ENCODE results near the gene ZRANB1.

ZRANB1 gene

GRCh38 chr10:125029584-125030242 is 87.8 kb downstream of the ZRANB1 start:
- Histone ChIP-seq H3K4me1 (ENCODE audit: control insufficient read depth in 5 of 5, insufficient read depth in 5 of 5, low read length in 5 of 5) (peaks cover 0 to 12% (median 8%) of the 10 kb centered on the region in 5 donors), H3K27ac (ENCODE audit: low read depth, low read length) (no peak overlapping the region), H3K36me3 (ENCODE audit: control insufficient read depth in 5 of 5, insufficient read depth in 5 of 5, low read length in 5 of 5) (peaks cover 0 to 31% (median 22%) of the 10 kb centered on the region in 5 donors)

GRCh38 chr10:125030567-125031197 is 88.8 kb downstream of the ZRANB1 start:
- Histone ChIP-seq H3K9me3 (ENCODE audit: control insufficient read depth in 5 of 5, low read length in 5 of 5) (no peaks in the 10 kb centered on the region), H3K4me1 (ENCODE audit: control insufficient read depth in 5 of 5, insufficient read depth in 5 of 5, low read length in 5 of 5) (peaks cover 1 to 15% (median 9%) of the 10 kb centered on the region in 5 donors), H3K4me3 (ENCODE audit: low read depth in 1 of 5, low read length in 5 of 5) (no peak overlapping the region), H3K27ac (ENCODE audit: low read depth, low read length) (no peak overlapping the region), H3K9ac (ENCODE audit: low read length in 5 of 5) (no peak overlapping the region), H3K27me3 (ENCODE audit: control insufficient read depth in 5 of 5, insufficient read depth in 4 of 5, low read length in 5 of 5) (no peaks in the 10 kb centered on the region), H3K36me3 (ENCODE audit: control insufficient read depth in 5 of 5, insufficient read depth in 5 of 5, low read length in 5 of 5) (peaks cover 0 to 30% (median 22%) of the 10 kb centered on the region in 5 donors)

More at GRCh38 chr10:125029584-125030242, 87.8 kb downstream of the ZRANB1 start:
- no peak overlapping the region for H3K4me3 ChIP-seq (ENCODE audit: low read depth in 1 of 5, low read length in 5 of 5)
- no peaks in the 10 kb centered on the region for H3K27me3 ChIP-seq (ENCODE audit: control insufficient read depth in 5 of 5, insufficient read depth in 4 of 5, low read length in 5 of 5)
- no peak overlapping the region for H3K9ac ChIP-seq (ENCODE audit: low read length in 5 of 5)
- no peaks in the 10 kb centered on the region for H3K9me3 ChIP-seq (ENCODE audit: control insufficient read depth in 5 of 5, low read length in 5 of 5)

GRCh38 chr10:125032474-125033020 is 90.6 kb downstream of the ZRANB1 start:
- H3K27ac ChIP-seq (ENCODE audit: low read depth, low read length) = no peak overlapping the region
- H3K4me1 ChIP-seq (ENCODE audit: control insufficient read depth in 5 of 5, insufficient read depth in 5 of 5, low read length in 5 of 5) = peaks cover 1 to 25% (median 22%) of the 10 kb centered on the region in 5 donors
- H3K9ac ChIP-seq (ENCODE audit: low read length in 5 of 5) = no peak overlapping the region
- no peaks in the 10 kb centered on the region for H3K9me3 ChIP-seq (ENCODE audit: control insufficient read depth in 5 of 5, low read length in 5 of 5)
- H3K4me3 ChIP-seq (ENCODE audit: low read depth in 1 of 5, low read length in 5 of 5) = no peak overlapping the region
- H3K36me3 ChIP-seq (ENCODE audit: control insufficient read depth in 5 of 5, insufficient read depth in 5 of 5, low read length in 5 of 5) = peaks cover 0 to 19% (median 6%) of the 10 kb centered on the region in 5 donors
- H3K27me3 ChIP-seq (ENCODE audit: control insufficient read depth in 5 of 5, insufficient read depth in 4 of 5, low read length in 5 of 5) = no peaks in the 10 kb centered on the region

DNA sequence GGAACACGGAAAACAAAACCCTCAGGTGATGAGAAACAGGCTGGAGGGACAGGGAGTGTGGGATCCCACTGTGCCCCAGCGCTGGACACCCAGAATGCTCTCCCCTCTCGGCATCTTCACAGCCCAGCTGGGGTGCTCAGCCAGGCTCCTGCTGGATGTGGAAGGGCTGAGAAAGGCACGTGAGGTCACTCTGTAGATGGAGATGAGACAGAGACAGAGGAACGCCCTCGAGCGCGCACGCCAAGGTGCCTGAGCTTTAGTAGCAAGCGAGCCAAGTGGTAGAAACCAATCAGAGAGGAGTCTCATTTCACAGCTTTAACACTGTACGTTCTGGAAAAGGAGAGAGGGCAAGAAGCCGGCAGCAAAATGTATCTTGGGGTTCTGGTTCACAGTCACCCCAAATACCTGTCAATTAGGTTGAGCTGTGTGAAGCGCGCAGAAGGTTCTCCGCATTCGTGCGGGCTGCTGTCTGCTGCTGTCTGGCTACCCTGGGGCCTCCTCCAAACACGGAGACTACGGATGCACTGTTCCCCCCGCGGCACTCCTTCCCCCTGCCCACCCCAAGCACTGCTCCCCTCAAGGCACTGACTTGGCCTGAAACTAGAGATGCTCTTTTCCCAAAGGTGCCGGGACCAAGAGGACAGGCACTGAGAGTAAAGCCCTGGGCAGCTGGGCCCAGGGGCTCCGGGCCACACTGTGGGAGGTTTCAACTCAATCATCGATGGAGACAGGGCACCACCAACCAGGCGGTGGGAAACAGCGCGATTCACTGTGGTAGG is 91.4 kb downstream of the ZRANB1 start:
- Histone ChIP-seq H3K36me3 (ENCODE audit: control insufficient read depth in 5 of 5, insufficient read depth in 5 of 5, low read length in 5 of 5) (peaks cover 0 to 19% (median 6%) of the 10 kb centered on the region in 5 donors), H3K4me1 (ENCODE audit: control insufficient read depth in 5 of 5, insufficient read depth in 5 of 5, low read length in 5 of 5) (peaks cover 1 to 24% (median 24%) of the 10 kb centered on the region in 5 donors), H3K9ac (ENCODE audit: low read length in 5 of 5) (no peak overlapping the region)

DNA sequence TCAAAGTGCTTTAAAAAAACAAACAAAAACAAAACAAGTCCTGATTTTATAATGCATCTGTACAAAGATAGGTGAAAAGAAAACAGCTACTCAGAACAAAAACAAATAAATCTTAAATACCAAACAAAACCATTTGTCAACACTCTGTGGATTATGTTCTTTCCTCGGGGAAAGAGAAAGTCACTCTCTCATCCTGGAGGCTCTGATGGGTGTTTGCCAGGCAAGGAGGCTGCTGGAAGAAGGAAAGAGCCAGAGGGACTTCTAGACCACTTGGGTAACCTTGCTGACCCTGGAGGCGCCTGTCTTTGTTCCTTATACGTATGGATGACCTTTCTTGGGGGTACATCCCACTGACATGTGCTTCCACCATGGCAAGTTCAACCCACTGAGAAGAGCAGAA is 92.8 kb downstream of the ZRANB1 start:
- no peaks in the 10 kb centered on the region for H3K27me3 ChIP-seq (ENCODE audit: control insufficient read depth in 5 of 5, insufficient read depth in 4 of 5, low read length in 5 of 5)
- H3K9ac ChIP-seq (ENCODE audit: low read length in 5 of 5) = no peak overlapping the region
- no peak overlapping the region for H3K4me3 ChIP-seq (ENCODE audit: low read depth in 1 of 5, low read length in 5 of 5)
- no peak overlapping the region for H3K27ac ChIP-seq (ENCODE audit: low read depth, low read length)
- H3K9me3 ChIP-seq (ENCODE audit: control insufficient read depth in 5 of 5, low read length in 5 of 5) = no peaks in the 10 kb centered on the region
- H3K36me3 ChIP-seq (ENCODE audit: control insufficient read depth in 5 of 5, insufficient read depth in 5 of 5, low read length in 5 of 5) = peaks cover 0 to 24% (median 6%) of the 10 kb centered on the region in 5 donors
- peaks cover 1 to 37% (median 33%) of the 10 kb centered on the region in 5 donors for H3K4me1 ChIP-seq (ENCODE audit: control insufficient read depth in 5 of 5, insufficient read depth in 5 of 5, low read length in 5 of 5)

More for the DNA sequence above, 91.4 kb downstream of the ZRANB1 start:
- H3K27ac ChIP-seq (ENCODE audit: low read depth, low read length) = no peak overlapping the region
- H3K4me3 ChIP-seq (ENCODE audit: low read depth in 1 of 5, low read length in 5 of 5) = no peak overlapping the region
- no peaks in the 10 kb centered on the region for H3K9me3 ChIP-seq (ENCODE audit: control insufficient read depth in 5 of 5, low read length in 5 of 5)
- no peaks in the 10 kb centered on the region for H3K27me3 ChIP-seq (ENCODE audit: control insufficient read depth in 5 of 5, insufficient read depth in 4 of 5, low read length in 5 of 5)

GRCh38 chr10:125035136-125035535 is 93.2 kb downstream of the ZRANB1 start:
- no peaks in the 10 kb centered on the region for H3K9me3 ChIP-seq (ENCODE audit: control insufficient read depth in 5 of 5, low read length in 5 of 5)
- H3K27ac ChIP-seq (ENCODE audit: low read depth, low read length) = no peak overlapping the region
- no peak overlapping the region for H3K9ac ChIP-seq (ENCODE audit: low read length in 5 of 5)
- peaks cover 0 to 24% (median 6%) of the 10 kb centered on the region in 5 donors for H3K36me3 ChIP-seq (ENCODE audit: control insufficient read depth in 5 of 5, insufficient read depth in 5 of 5, low read length in 5 of 5)
- no peaks in the 10 kb centered on the region for H3K27me3 ChIP-seq (ENCODE audit: control insufficient read depth in 5 of 5, insufficient read depth in 4 of 5, low read length in 5 of 5)
- H3K4me3 ChIP-seq (ENCODE audit: low read depth in 1 of 5, low read length in 5 of 5) = no peak overlapping the region
- H3K4me1 ChIP-seq (ENCODE audit: control insufficient read depth in 5 of 5, insufficient read depth in 5 of 5, low read length in 5 of 5) = peaks cover 1 to 37% (median 33%) of the 10 kb centered on the region in 5 donors

DNA sequence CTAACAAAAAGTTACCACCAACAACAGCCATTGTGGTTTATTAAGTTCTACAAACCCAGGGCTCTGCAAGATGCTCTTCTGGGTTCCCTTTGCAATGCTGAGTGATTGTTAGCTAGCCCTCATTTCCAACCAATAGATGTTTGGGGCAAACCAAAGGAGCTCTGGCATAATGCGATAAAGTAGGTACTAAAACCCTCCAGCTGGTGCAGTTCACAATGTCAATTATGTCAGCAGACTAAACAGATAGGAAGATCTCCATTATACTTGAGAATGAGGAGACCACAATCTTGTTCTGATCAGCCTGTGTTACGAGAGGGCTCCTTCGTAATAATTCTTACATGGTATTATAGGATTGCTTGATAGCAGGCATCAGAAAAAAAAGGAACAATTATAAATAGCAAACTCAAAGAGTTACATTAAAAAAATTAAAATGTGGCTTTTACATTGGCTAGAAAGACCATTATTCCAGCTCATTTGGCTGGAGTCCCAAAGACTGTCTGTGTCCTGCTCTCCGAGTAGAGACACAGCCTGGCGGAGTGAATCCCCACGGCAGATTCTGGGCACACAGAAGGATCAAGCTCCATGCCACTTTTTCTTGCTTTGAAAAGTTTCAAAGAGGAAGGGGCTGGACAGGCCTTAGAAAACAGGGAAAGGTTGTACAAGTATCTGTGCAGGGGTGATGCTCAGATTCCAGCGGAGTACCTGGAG is 93.8 kb downstream of the ZRANB1 start:
- Histone ChIP-seq H3K27me3 (ENCODE audit: control insufficient read depth in 5 of 5, insufficient read depth in 4 of 5, low read length in 5 of 5) (no peaks in the 10 kb centered on the region), H3K9ac (ENCODE audit: low read length in 5 of 5) (peak overlapping the region in 1 of 5 donors; percentile 24), H3K27ac (ENCODE audit: low read depth, low read length) (no peak overlapping the region), H3K4me1 (ENCODE audit: control insufficient read depth in 5 of 5, insufficient read depth in 5 of 5, low read length in 5 of 5) (peaks cover 0 to 33% (median 32%) of the 10 kb centered on the region in 5 donors), H3K4me3 (ENCODE audit: low read depth in 1 of 5, low read length in 5 of 5) (no peak overlapping the region), H3K9me3 (ENCODE audit: control insufficient read depth in 5 of 5, low read length in 5 of 5) (no peaks in the 10 kb centered on the region), H3K36me3 (ENCODE audit: control insufficient read depth in 5 of 5, insufficient read depth in 5 of 5, low read length in 5 of 5) (peaks cover 0 to 24% (median 6%) of the 10 kb centered on the region in 5 donors)

GRCh38 chr10:125037145-125037877 is 95.4 kb downstream of the ZRANB1 start:
- peaks cover 0 to 23% (median 6%) of the 10 kb centered on the region in 5 donors for H3K36me3 ChIP-seq (ENCODE audit: control insufficient read depth in 5 of 5, insufficient read depth in 5 of 5, low read length in 5 of 5)
- H3K27me3 ChIP-seq (ENCODE audit: control insufficient read depth in 5 of 5, insufficient read depth in 4 of 5, low read length in 5 of 5) = no peaks in the 10 kb centered on the region
- H3K27ac ChIP-seq (ENCODE audit: low read depth, low read length) = no peak overlapping the region
- no peaks in the 10 kb centered on the region for H3K9me3 ChIP-seq (ENCODE audit: control insufficient read depth in 5 of 5, low read length in 5 of 5)
- no peak overlapping the region for H3K4me3 ChIP-seq (ENCODE audit: low read depth in 1 of 5, low read length in 5 of 5)
- H3K9ac ChIP-seq (ENCODE audit: low read length in 5 of 5) = no peak overlapping the region
- H3K4me1 ChIP-seq (ENCODE audit: control insufficient read depth in 5 of 5, insufficient read depth in 5 of 5, low read length in 5 of 5) = peaks cover 0 to 34% (median 33%) of the 10 kb centered on the region in 5 donors
